Body of pancreas (tissue), 4 donors: ENCODE results near the gene IDE. TPM values are rescaled to one million over a fixed set of nuclear protein-coding genes. Genes with fewer than 3 reads are reported as not detected.
"Not testable (repeated sequence)": the region's sequence is repeated elsewhere in the genome, so short reads cannot be mapped to it uniquely, and the experiment has no call there.

Source experiments
- ATAC-seq: fragments of 150-250 bp; one replicate; pipeline ENCODE4 v1.9.1; 2016
- DNase-seq, 4 donors: peaks; one replicate each; pipeline ENCODE4 v3.0.0-alpha.2; 2019
- H3K27ac ChIP-seq, 4 donors: fragments of 200-600 bp; sonication (generic); 1 replicate in 3 of 4; 2 replicates in 1 of 4; pipeline versions ENCODE4 v1.5.1 to v1.6.1; 2016 to 2019; ENCODE audit warnings: mild to moderate bottlenecking in 1 of 4, mixed read lengths in 1 of 4, moderate library complexity in 1 of 4
- H3K27me3 ChIP-seq, 2 donors: fragments of 200-600 bp; sonication (generic); one replicate each; pipeline ENCODE4 v1.6.0; 2016; ENCODE audit warnings: mild to moderate bottlenecking in 1 of 2
- H3K36me3 ChIP-seq, 2 donors: fragments of 200-600 bp; sonication (generic); replicated peaks in 1 of 2; 2 replicates each; pipeline ENCODE4 v1.5.1; 2016; ENCODE audit warnings: low read depth in 2 of 2; ENCODE audit not compliant: insufficient read depth in 1 of 2
- H3K4me1 ChIP-seq: fragments of 200-600 bp; sonication (generic); one replicate; pipeline ENCODE4 v1.6.0; 2016
- H3K4me3 ChIP-seq, 2 donors: fragments of 200-600 bp; sonication (generic); 1 replicate in 1 of 2; 2 replicates in 1 of 2; pipeline ENCODE4 v1.5.1; 2016 to 2019
- H3K9me3 ChIP-seq, 3 donors: fragments of 200-600 bp; sonication (generic); 1 replicate in 2 of 3; 2 replicates in 1 of 3; pipeline ENCODE4 v1.5.1; 2016
- CTCF ChIP-seq, 7 experiments: fragments of 450-650 bp in 4 of 7; fragments of 200-600 bp in 3 of 7; sonication (generic) in 3 of 7; IDR thresholded peaks; one replicate each; pipeline ENCODE4 v1.5.1; 2016 to 2019; ENCODE audit warnings: antibody characterized with exemption in 7 of 7
- POLR2A ChIP-seq, 3 donors: fragments of 450-650 bp; IDR thresholded peaks; one replicate each; pipeline ENCODE4 v1.6.1; 2016; ENCODE audit warnings: antibody characterized with exemption in 3 of 3, mild to moderate bottlenecking in 2 of 3
- WGBS, 2 donors: methylation state at CpG; one replicate each; pipeline ENCODE4 v1.1.5; 2017; 5-methylcytosine and 5-hydroxymethylcytosine counted together
- intact Hi-C: fragments of 100-400 bp; cut with DNase I; formaldehyde crosslinking; loops from one replicate; pipeline ENCODE4 v1.15.1; 2023
- total RNA-seq, 2 donors: library from RNA; depleted of rRNA; stranded (reverse); fragments of >200 nt; gene quantifications; one replicate each; pipeline ENCODE4 v1.1.0, GENCODE V29; 2016

The IDE gene
- total RNA-seq, 2 donors from 2014 or later, result 13.8 to 19.5 TPM

- ATAC-seq (peak; percentile 15), DNase-seq (peak in 3 of 4 donors; percentile 6 to 36 (median 33))
- Histone ChIP-seq H3K9me3 (no peaks in the 10 kb centered on the region), H3K27me3 (no peaks in the 10 kb centered on the region), H3K36me3 (no peaks in the 10 kb centered on the region), H3K4me1 (peaks cover 22% of the 10 kb centered on the region), H3K27ac (peak overlapping the region; percentile 66 to 95 (median 82)), H3K4me3 (peak overlapping the region in 1 of 2 donors; percentile 16)
- TF ChIP-seq POLR2A (IDR thresholded peaks at IDR 0.05), result no peak
- no peak for TF ChIP-seq CTCF (IDR thresholded peaks at IDR 0.05)
- intact Hi-C loops, result no loop called here
- WGBS, 2 donors, result 44 to 53% methylated on average over 19 of the region's 19 CpGs
These were observed 17.0 kb upstream of the IDE start for GRCh38 chr10:92590623-92591549.

DNA sequence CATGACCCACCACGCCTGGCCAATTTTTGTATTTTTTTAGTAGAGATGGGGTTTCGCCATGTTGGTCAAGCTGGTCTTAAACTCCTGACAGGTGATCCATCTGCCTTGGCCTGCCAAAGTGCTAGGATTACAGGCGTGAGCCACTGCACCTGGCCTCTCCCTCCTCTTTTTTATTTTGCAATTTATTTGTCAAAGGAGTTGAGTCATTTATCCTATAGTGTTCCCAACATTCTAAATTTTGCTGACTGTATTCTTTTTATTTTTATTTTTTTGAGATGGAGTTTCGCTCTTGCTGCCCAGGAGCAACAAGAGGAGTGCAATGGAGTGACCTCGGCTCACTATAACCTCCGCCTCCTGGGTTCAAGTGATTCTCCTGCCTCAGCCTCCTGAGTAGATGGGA lies 8.5 kb upstream of the IDE start:
- WGBS, 2 donors, result 94 to 97% methylated on average over 6 of the region's 6 CpGs
- ATAC-seq, H3K4me1 ChIP-seq, H3K27me3 ChIP-seq, DNase-seq, H3K27ac ChIP-seq, H3K9me3 ChIP-seq, intact Hi-C loops, H3K36me3 ChIP-seq, H3K4me3 ChIP-seq: not testable (repeated sequence)

DNA sequence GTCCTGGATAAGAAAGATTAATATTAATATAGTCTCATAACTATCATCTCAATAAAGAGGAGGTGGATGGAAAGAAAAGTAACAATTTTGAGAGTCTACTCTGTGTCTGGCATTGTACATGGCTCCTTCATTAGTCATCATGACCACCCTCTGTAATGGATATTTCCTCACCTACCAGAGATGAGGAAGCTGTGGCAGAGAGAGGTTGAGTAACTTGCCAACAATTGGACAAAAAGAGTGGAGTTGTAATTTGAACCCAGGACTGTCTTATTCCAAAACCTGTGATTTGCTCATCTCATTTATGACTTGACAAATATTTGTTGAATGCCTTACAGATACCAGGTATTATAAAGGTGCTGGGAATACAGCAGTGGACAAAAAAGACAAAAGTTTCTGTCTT lies 2.1 kb upstream of the IDE start:
- Histone ChIP-seq H3K4me1 (peaks cover 27% of the 10 kb centered on the region), H3K4me3 (no peak overlapping the region), H3K36me3 (no peaks in the 10 kb centered on the region), H3K27me3 (no peaks in the 10 kb centered on the region), H3K9me3 (no peaks in the 10 kb centered on the region), H3K27ac (no peak overlapping the region)
- intact Hi-C loops, result no loop called here
- no peak for DNase-seq
- no peak for ATAC-seq
- TF ChIP-seq POLR2A (IDR thresholded peaks at IDR 0.05), result no peak
- no peak for TF ChIP-seq CTCF (IDR thresholded peaks at IDR 0.05)

- 2 to 7% methylated on average over 16 to 22 of the region's 22 CpGs for WGBS, 2 donors
- Histone ChIP-seq H3K4me3 (peak overlapping the region in 1 of 2 donors; percentile 62), H3K27ac (peak overlapping the region; percentile 93 to 96 (median 94)), H3K9me3 (no peaks in the 10 kb centered on the region), H3K4me1 (peaks cover 36% of the 10 kb centered on the region), H3K27me3 (no peaks in the 10 kb centered on the region), H3K36me3 (no peaks in the 10 kb centered on the region)
- TF ChIP-seq POLR2A (IDR thresholded peaks at IDR 0.05), result no peak
- peak in 1 of 7 experiments; percentile 24 for TF ChIP-seq CTCF (IDR thresholded peaks at IDR 0.05)
- intact Hi-C loops, result loop anchor here (5.0 kb wide), 1 partner anchor 57 kb away; no protein-coding TSS in a partner anchor
- DNase-seq (no peak), ATAC-seq (peak; percentile 13)
These were observed 812 bp upstream of the IDE start for GRCh38 chr10:92574548-92575261.
